OCI-LY3 (cell line): Measurements from ENCODE around the gene ARHGEF17.

Experiments used
- CTCF ChIP-seq: fragments of 200-600, 300-600 bp; sonication (generic); IDR thresholded peaks from 2 replicates; pipeline ENCODE4 v1.5.1; 2014; ENCODE audit warnings: antibody characterized with exemption, low read length, low read depth
- EZH2phosphoT487 ChIP-seq: fragments of 200-600 bp; shearing (Covaris generic); IDR thresholded peaks from 2 replicates; pipeline ENCODE4 v1.6.1; 2018; ENCODE audit warnings: antibody characterized with exemption, mixed run types, low read depth

GRCh38 chr11:73365352-73366264 is 57.5 kb downstream of the ARHGEF17 start:
- TF ChIP-seq CTCF: no peak
- no peak for TF ChIP-seq EZH2phosphoT487
